ENCODE results near the gene FAM168A. TPM values are rescaled to one million over a fixed set of nuclear protein-coding genes. Genes with fewer than 3 reads are reported as not detected.

Gene FAM168A
- polyA plus RNA-seq, 1 donor (not counting 4 experiments of a cell fraction or from before 2014, with no cell fraction given) = 11.8 TPM

DNA sequence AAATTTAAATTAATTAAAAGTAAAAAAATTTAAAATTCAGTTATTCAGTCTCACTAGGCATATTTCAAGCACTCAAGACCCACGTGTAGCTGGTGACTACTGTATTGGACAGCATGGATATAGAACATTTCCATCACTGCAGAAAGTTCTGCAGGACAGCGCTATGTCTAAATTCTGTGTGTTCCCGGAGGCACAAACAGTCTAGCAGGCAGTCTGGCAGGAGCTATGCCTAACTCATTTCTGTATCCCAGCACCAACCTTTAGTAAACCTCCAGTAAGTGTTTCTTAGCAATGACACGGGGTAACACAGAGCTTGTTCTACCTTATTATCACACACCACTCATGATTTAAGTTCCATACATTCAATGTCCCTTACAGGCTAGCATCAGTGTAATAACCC is 48.5 kb downstream of the FAM168A start:
- Histone ChIP-seq H3K9me1 (ENCODE audit: control insufficient read depth, extremely low read depth, insufficient read depth, low read length) (no peaks in the 10 kb centered on the region), H3K4me3 (ENCODE audit: control insufficient read depth in 2 of 3, extremely low read depth in 1 of 3, insufficient read depth in 2 of 3, low read depth in 1 of 3, low read length in 3 of 3) (no peak overlapping the region), H3K27ac (ENCODE audit: control insufficient read depth, insufficient read depth, low read length) (no peak overlapping the region), H4K20me1 (ENCODE audit: control insufficient read depth, extremely low read depth, insufficient read depth, low read length) (no peaks in the 10 kb centered on the region), H3K9me3 (ENCODE audit: control insufficient read depth, low read depth, low read length) (no peaks in the 10 kb centered on the region), H3K36me3 (ENCODE audit: control insufficient read depth in 2 of 2, extremely low read depth in 1 of 2, insufficient read depth in 2 of 2, low read length in 2 of 2) (no peaks in the 10 kb centered on the region), H3K27me3 (ENCODE audit: control insufficient read depth, extremely low read depth, insufficient read depth, low read length) (no peaks in the 10 kb centered on the region), H3K4me2 (ENCODE audit: control insufficient read depth, extremely low read depth, insufficient read depth, low read depth, low read length) (no peak overlapping the region), H3K79me2 (ENCODE audit: control insufficient read depth, insufficient read depth, low read length) (no peaks in the 10 kb centered on the region), H2AFZ (ENCODE audit: control insufficient read depth, low read length) (no peak overlapping the region), H3K4me1 (ENCODE audit: control insufficient read depth, extremely low read depth, insufficient read depth, low read length) (no peaks in the 10 kb centered on the region), H3K9ac (ENCODE audit: control insufficient read depth, extremely low read depth, insufficient read depth, low read length) (no peak overlapping the region)
- dilution Hi-C loops (cut with MboI; ENCODE audit: extremely low pct_ligation_motif_present, low sequenced_read_pairs) = no loop called here
- FAIRE-seq (no peak), DNase-seq (ENCODE audit: low read depth, low spot score) (no peak)
- TF ChIP-seq EZH2 (IDR thresholded peaks at IDR 0.05; ENCODE audit: low read length) = no peak
- no peak for TF ChIP-seq CTCF (optimal IDR thresholded peaks at IDR 0.05 in 1 of 3, IDR thresholded peaks at IDR 0.05 in 1 of 3, conservative IDR thresholded peaks at IDR 0.05 in 1 of 3; ENCODE audit: extremely low read depth in 1 of 3, insufficient read depth in 2 of 3, low read length in 3 of 3)

DNA sequence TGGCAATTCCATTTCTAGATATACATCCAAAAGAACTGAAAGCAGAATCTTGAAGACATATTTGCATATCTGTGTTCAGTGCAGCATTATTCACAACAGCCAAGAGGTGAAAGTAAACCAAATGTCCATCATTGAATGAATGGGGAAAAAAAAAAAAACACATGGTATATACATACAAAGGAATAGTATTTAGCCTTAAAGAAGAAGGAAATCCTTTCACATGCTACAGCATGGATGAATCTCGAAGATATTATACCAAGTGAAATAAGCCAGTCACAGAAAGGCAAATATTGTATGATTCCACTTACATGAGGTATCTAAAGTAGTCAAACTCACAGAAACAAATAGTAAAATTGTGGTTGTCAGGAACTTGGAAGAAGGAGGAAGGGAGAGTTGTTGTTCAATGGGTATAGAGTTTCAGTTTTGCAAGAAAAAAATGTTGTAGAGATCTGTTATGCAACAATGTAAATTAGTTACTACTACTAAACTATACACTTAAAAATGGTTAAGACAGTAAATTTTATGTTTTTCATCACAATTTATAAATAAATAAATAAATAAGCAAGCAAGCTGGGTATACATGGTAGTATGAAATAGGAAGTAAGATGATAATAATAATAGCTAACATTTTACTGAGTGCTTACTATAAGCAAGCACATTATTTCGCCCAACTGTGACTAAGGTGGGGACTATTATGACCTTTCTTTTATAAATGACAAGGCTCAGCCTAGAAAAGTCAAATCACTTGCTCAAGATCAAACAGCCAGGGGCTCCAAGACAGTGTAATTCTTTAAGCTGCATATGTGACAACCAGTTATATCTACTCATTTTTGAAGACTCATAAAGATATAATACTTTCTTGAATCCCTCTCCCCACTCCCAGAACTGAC is 50.0 kb downstream of the FAM168A start:
- no peak overlapping the region for H3K4me3 ChIP-seq (ENCODE audit: control insufficient read depth in 2 of 3, extremely low read depth in 1 of 3, insufficient read depth in 2 of 3, low read depth in 1 of 3, low read length in 3 of 3)
- H3K27me3 ChIP-seq (ENCODE audit: control insufficient read depth, extremely low read depth, insufficient read depth, low read length) = no peaks in the 10 kb centered on the region
- no peaks in the 10 kb centered on the region for H3K4me1 ChIP-seq (ENCODE audit: control insufficient read depth, extremely low read depth, insufficient read depth, low read length)
- H3K9me1 ChIP-seq (ENCODE audit: control insufficient read depth, extremely low read depth, insufficient read depth, low read length) = no peaks in the 10 kb centered on the region
- no peak for DNase-seq (ENCODE audit: low read depth, low spot score)
- H3K4me2 ChIP-seq (ENCODE audit: control insufficient read depth, extremely low read depth, insufficient read depth, low read depth, low read length) = no peak overlapping the region
- no peak overlapping the region for H3K27ac ChIP-seq (ENCODE audit: control insufficient read depth, insufficient read depth, low read length)
- no peak for FAIRE-seq
- H2AFZ ChIP-seq (ENCODE audit: control insufficient read depth, low read length) = no peak overlapping the region
- no peaks in the 10 kb centered on the region for H3K36me3 ChIP-seq (ENCODE audit: control insufficient read depth in 2 of 2, extremely low read depth in 1 of 2, insufficient read depth in 2 of 2, low read length in 2 of 2)
- dilution Hi-C loops (cut with MboI; ENCODE audit: extremely low pct_ligation_motif_present, low sequenced_read_pairs) = no loop called here
- H3K79me2 ChIP-seq (ENCODE audit: control insufficient read depth, insufficient read depth, low read length) = no peaks in the 10 kb centered on the region
- no peaks in the 10 kb centered on the region for H3K9me3 ChIP-seq (ENCODE audit: control insufficient read depth, low read depth, low read length)
- TF ChIP-seq CTCF (optimal IDR thresholded peaks at IDR 0.05 in 1 of 3, IDR thresholded peaks at IDR 0.05 in 1 of 3, conservative IDR thresholded peaks at IDR 0.05 in 1 of 3; ENCODE audit: extremely low read depth in 1 of 3, insufficient read depth in 2 of 3, low read length in 3 of 3) (no peak), EZH2 (IDR thresholded peaks at IDR 0.05; ENCODE audit: low read length) (no peak)
- no peaks in the 10 kb centered on the region for H4K20me1 ChIP-seq (ENCODE audit: control insufficient read depth, extremely low read depth, insufficient read depth, low read length)
- H3K9ac ChIP-seq (ENCODE audit: control insufficient read depth, extremely low read depth, insufficient read depth, low read length) = no peak overlapping the region

Data from keratinocyte (primary cell).